Chondrocyte (in vitro differentiated cells): ENCODE data around the gene PPP2R5E. TPM values are rescaled to one million over a fixed set of nuclear protein-coding genes. Genes with fewer than 3 reads are reported as not detected.

ENCODE experiments used
- DNase-seq: peaks from one replicate; pipeline ENCODE4 v3.0.0; 2021; ENCODE audit warnings: mixed read lengths, low spot score
- H3K27ac Mint-ChIP-seq: one replicate; pipeline ENCODE4 v1.8.0; 2021; ENCODE audit warnings: mild to moderate bottlenecking, moderate library complexity, mixed read lengths; ENCODE audit not compliant: unreplicated experiment
- H3K27me3 Mint-ChIP-seq: 2 replicates; pipeline ENCODE4 v1.8.0; 2021; ENCODE audit warnings: low read depth, mixed read lengths
- H3K36me3 Mint-ChIP-seq: 2 replicates; pipeline ENCODE4 v1.8.0; 2021; ENCODE audit warnings: low read depth, mixed read lengths
- H3K4me1 Mint-ChIP-seq: 2 replicates; pipeline ENCODE4 v1.8.0; 2021; ENCODE audit warnings: low read depth, mild to moderate bottlenecking, mixed read lengths
- H3K4me3 Mint-ChIP-seq: one replicate; pipeline ENCODE4 v1.8.0; 2021; ENCODE audit warnings: mild to moderate bottlenecking, moderate library complexity, mixed read lengths; ENCODE audit not compliant: unreplicated experiment
- H3K9me3 Mint-ChIP-seq: 2 replicates; pipeline ENCODE4 v1.8.0; 2021; ENCODE audit warnings: low read depth, mixed read lengths
- CTCF ChIP-seq: fragments of 200-600 bp; sonication (generic); IDR thresholded peaks from 2 replicates; pipeline ENCODE4 v1.5.0; 2021; ENCODE audit warnings: antibody characterized with exemption, mild to moderate bottlenecking, moderate library complexity
- total RNA-seq: library from RNA; stranded (reverse); gene quantifications from 3 replicates; pipeline ENCODE4 v1.2.1, GENCODE V29; 2021

PPP2R5E gene
- total RNA-seq, 1 donor from 2014 or later = 43.3 TPM

GRCh38 chr14:63454863-63455622, 88.1 kb downstream of the PPP2R5E start:
- Mint-ChIP-seq H3K27ac (peak overlapping the region; percentile 52), H3K4me1 (peaks cover 14% of the 10 kb centered on the region), H3K4me3 (no peak overlapping the region), H3K27me3 (no peaks in the 10 kb centered on the region), H3K36me3 (no peaks in the 10 kb centered on the region), H3K9me3 (no peaks in the 10 kb centered on the region)
- DNase-seq = no peak
- no peak for TF ChIP-seq CTCF

GRCh38 chr14:63454436-63454835, 88.7 kb downstream of the PPP2R5E start:
- TF ChIP-seq CTCF = no peak
- DNase-seq = no peak
- Mint-ChIP-seq H3K27me3 (no peaks in the 10 kb centered on the region), H3K27ac (no peak overlapping the region), H3K36me3 (no peaks in the 10 kb centered on the region), H3K4me1 (peaks cover 14% of the 10 kb centered on the region), H3K9me3 (no peaks in the 10 kb centered on the region), H3K4me3 (no peak overlapping the region)

GRCh38 chr14:63453443-63453936, 89.7 kb downstream of the PPP2R5E start:
- TF ChIP-seq CTCF = no peak
- Mint-ChIP-seq H3K27me3 (no peaks in the 10 kb centered on the region), H3K27ac (no peak overlapping the region), H3K4me1 (peaks cover 14% of the 10 kb centered on the region), H3K4me3 (no peak overlapping the region), H3K9me3 (no peaks in the 10 kb centered on the region), H3K36me3 (no peaks in the 10 kb centered on the region)
- no peak for DNase-seq

- H3K4me3 Mint-ChIP-seq = no peak overlapping the region
- no peaks in the 10 kb centered on the region for H3K9me3 Mint-ChIP-seq
- DNase-seq = no peak
- no peaks in the 10 kb centered on the region for H3K27me3 Mint-ChIP-seq
- no peak for TF ChIP-seq CTCF
- H3K36me3 Mint-ChIP-seq = no peaks in the 10 kb centered on the region
- peaks cover 11% of the 10 kb centered on the region for H3K4me1 Mint-ChIP-seq
- H3K27ac Mint-ChIP-seq = no peak overlapping the region
These were observed 90.4 kb downstream of the PPP2R5E start for GRCh38 chr14:63452796-63453195.

GRCh38 chr14:63448841-63449240, 94.3 kb downstream of the PPP2R5E start:
- no peak overlapping the region for H3K4me3 Mint-ChIP-seq
- H3K27me3 Mint-ChIP-seq = no peaks in the 10 kb centered on the region
- TF ChIP-seq CTCF = no peak
- peaks cover 10% of the 10 kb centered on the region for H3K4me1 Mint-ChIP-seq
- H3K36me3 Mint-ChIP-seq = peaks cover 2% of the 10 kb centered on the region
- DNase-seq = no peak
- no peak overlapping the region for H3K27ac Mint-ChIP-seq
- H3K9me3 Mint-ChIP-seq = no peaks in the 10 kb centered on the region
